Measurements from ENCODE around the gene GANC. TPM values are rescaled to one million over a fixed set of nuclear protein-coding genes. Genes with fewer than 3 reads are reported as not detected.

Gene GANC
- polyA plus RNA-seq, 3 donors = 14.5 to 24.4 (median 21.1) TPM

- Histone ChIP-seq H3K9ac (ENCODE audit: insufficient read depth, low read length, poor library complexity, severe bottlenecking) (no peak overlapping the region), H3K27ac (ENCODE audit: low read depth in 1 of 2, low read length in 2 of 2) (no peak overlapping the region), H3K79me2 (ENCODE audit: insufficient read depth, low read length) (no peaks in the 10 kb centered on the region), H3K36me3 (replicated peaks in 1 of 2; ENCODE audit: control insufficient read depth in 1 of 2, insufficient read depth in 2 of 2, low read length in 2 of 2) (peaks cover 34 to 73% of the 10 kb centered on the region in 2 donors), H2AFZ (ENCODE audit: insufficient read depth, low read depth, low read length, poor library complexity, severe bottlenecking) (no peak overlapping the region), H4K20me1 (ENCODE audit: insufficient read depth, low read length) (no peaks in the 10 kb centered on the region), H3K9me3 (replicated peaks in 1 of 2; ENCODE audit: control insufficient read depth in 1 of 2, insufficient read depth in 1 of 2, low read length in 2 of 2) (no peaks in the 10 kb centered on the region), H3K27me3 (ENCODE audit: control insufficient read depth in 2 of 2, insufficient read depth in 2 of 2, low read length in 2 of 2) (no peaks in the 10 kb centered on the region), H3K4me1 (ENCODE audit: control insufficient read depth in 1 of 2, insufficient read depth in 2 of 2, low read length in 2 of 2) (no peaks in the 10 kb centered on the region), H3K4me3 (replicated peaks in 1 of 3; ENCODE audit: low read depth in 2 of 3, low read length in 3 of 3) (no peak overlapping the region), H3K4me2 (replicated peaks; ENCODE audit: extremely low read depth, low read length, poor library complexity, severe bottlenecking) (no peak overlapping the region)
- H3K4me1 Mint-ChIP-seq = no peaks in the 10 kb centered on the region
- 97% methylated on average over 9 of the region's 11 CpGs for WGBS (ENCODE audit: insufficient coverage)
- peaks cover 45 to 65% of the 10 kb centered on the region in 2 donors for H3K36me3 Mint-ChIP-seq
- no peak overlapping the region for H3K4me3 Mint-ChIP-seq
- H3K27me3 Mint-ChIP-seq (ENCODE audit: low read depth in 3 of 3) = peaks cover 0 to 2% (median 0%) of the 10 kb centered on the region in 3 donors
- no peak for TF ChIP-seq CTCF (IDR thresholded peaks at IDR 0.05)
- no peaks in the 10 kb centered on the region for H3K9me3 Mint-ChIP-seq
- intact Hi-C loops (cut with micrococcal nuclease) = no loop called here
- peak overlapping the region in 2 of 7 donors; percentile 32 to 42 for H3K27ac Mint-ChIP-seq
- DNase-seq = no peak
Measured at GRCh38 chr15:42392309-42393024, 119.5 kb downstream of the GANC start.

- no peak for DNase-seq
- Histone ChIP-seq H3K4me3 (replicated peaks in 1 of 3; ENCODE audit: low read depth in 2 of 3, low read length in 3 of 3) (no peak overlapping the region), H3K27me3 (ENCODE audit: control insufficient read depth in 2 of 2, insufficient read depth in 2 of 2, low read length in 2 of 2) (no peaks in the 10 kb centered on the region), H3K79me2 (ENCODE audit: insufficient read depth, low read length) (no peaks in the 10 kb centered on the region), H4K20me1 (ENCODE audit: insufficient read depth, low read length) (no peaks in the 10 kb centered on the region), H3K4me1 (ENCODE audit: control insufficient read depth in 1 of 2, insufficient read depth in 2 of 2, low read length in 2 of 2) (no peaks in the 10 kb centered on the region), H3K9ac (ENCODE audit: insufficient read depth, low read length, poor library complexity, severe bottlenecking) (no peak overlapping the region), H3K36me3 (replicated peaks in 1 of 2; ENCODE audit: control insufficient read depth in 1 of 2, insufficient read depth in 2 of 2, low read length in 2 of 2) (peaks cover 33 to 70% of the 10 kb centered on the region in 2 donors), H3K27ac (ENCODE audit: low read depth in 1 of 2, low read length in 2 of 2) (no peak overlapping the region), H3K9me3 (replicated peaks in 1 of 2; ENCODE audit: control insufficient read depth in 1 of 2, insufficient read depth in 1 of 2, low read length in 2 of 2) (no peaks in the 10 kb centered on the region), H2AFZ (ENCODE audit: insufficient read depth, low read depth, low read length, poor library complexity, severe bottlenecking) (no peak overlapping the region), H3K4me2 (replicated peaks; ENCODE audit: extremely low read depth, low read length, poor library complexity, severe bottlenecking) (no peak overlapping the region)
- peaks cover 41 to 65% of the 10 kb centered on the region in 2 donors for H3K36me3 Mint-ChIP-seq
- peak overlapping the region in 3 of 7 donors; percentile 47 to 72 (median 47) for H3K27ac Mint-ChIP-seq
- H3K27me3 Mint-ChIP-seq (ENCODE audit: low read depth in 3 of 3) = peaks cover 0 to 2% (median 0%) of the 10 kb centered on the region in 3 donors
- no peaks in the 10 kb centered on the region for H3K9me3 Mint-ChIP-seq
- H3K4me3 Mint-ChIP-seq = no peak overlapping the region
- WGBS (ENCODE audit: insufficient coverage) = 97% methylated on average over 8 of the region's 13 CpGs
- intact Hi-C loops (cut with micrococcal nuclease) = no loop called here
- H3K4me1 Mint-ChIP-seq = no peaks in the 10 kb centered on the region
- TF ChIP-seq CTCF (IDR thresholded peaks at IDR 0.05) = no peak
Measured at GRCh38 chr15:42394106-42394505, 121.1 kb downstream of the GANC start.

All from CD14-positive monocyte (primary cell).